HEK293 (cell line): ENCODE results near the gene ELOVL2.

Experiments
- CTCF ChIA-PET: fragments of 350-600 bp; formaldehyde crosslinking; extraction: SDS; loops from one replicate; lab custom pipeline; 2021; ENCODE audit warnings: antibody characterized with exemption; lab: Yijun Ruan, JAX
- POLR2A ChIA-PET: fragments of 300-600 bp; formaldehyde crosslinking; extraction: SDS; loops from one replicate; lab custom pipeline; 2020; ENCODE audit warnings: antibody characterized with exemption, inconsistent platforms; lab: Yijun Ruan, JAX
- H3K27ac ChIP-seq: fragments of 200-500 bp; sonication (Bioruptor generic); 2 replicates; pipeline ENCODE4 v1.5.1; 2014; ENCODE audit warnings: low read depth, low read length, control low read depth, inconsistent platforms; ENCODE audit errors: extremely low read depth
- H3K36me3 ChIP-seq, 2 experiments: fragments of 200-500 bp in 1 of 2; sonication (Bioruptor generic) in 1 of 2; 1 replicate in 1 of 2; 2 replicates in 1 of 2; pipeline ENCODE4 v1.5.1; 2014 to 2017; ENCODE audit warnings: inconsistent platforms in 2 of 2, low read length in 2 of 2; ENCODE audit not compliant: control insufficient read depth in 2 of 2, insufficient read depth in 1 of 2
- H3K4me1 ChIP-seq: fragments of 200-500 bp; sonication (Bioruptor generic); 2 replicates; pipeline ENCODE4 v1.5.1; 2014; ENCODE audit warnings: mild to moderate bottlenecking, low read length, inconsistent platforms; ENCODE audit not compliant: control insufficient read depth, insufficient read depth
- H3K4me3 ChIP-seq: 2 replicates; pipeline ENCODE4 v1.5.1; 2011; ENCODE audit warnings: low read depth, mild to moderate bottlenecking, control low read depth, low read length, moderate library complexity
- H3K9me3 ChIP-seq: fragments of 200-500 bp; sonication (Bioruptor generic); 2 replicates; pipeline ENCODE4 v1.5.1; 2014; ENCODE audit warnings: low read depth, low read length, inconsistent platforms; ENCODE audit not compliant: control insufficient read depth, insufficient read depth
- BCL11B ChIP-seq: fragments of 450-650 bp; formaldehyde crosslinking; IDR thresholded peaks from 2 replicates; pipeline ENCODE4 v1.5.1; 2016; ENCODE audit warnings: low read depth, missing biosample characterization, missing genetic modification characterization
- INSM2 ChIP-seq: fragments of 450-650 bp; formaldehyde crosslinking; IDR thresholded peaks from 2 replicates; pipeline ENCODE4 v1.5.1; 2016; ENCODE audit warnings: missing biosample characterization, missing genetic modification characterization
- KLF8 ChIP-seq: fragments of 450-650 bp; formaldehyde crosslinking; IDR thresholded peaks from 2 replicates; pipeline ENCODE4 v1.5.1; 2016; ENCODE audit warnings: missing biosample characterization, missing genetic modification characterization
- SCRT1 ChIP-seq: fragments of 450-650 bp; formaldehyde crosslinking; IDR thresholded peaks from 2 replicates; pipeline ENCODE4 v1.5.1; 2016; ENCODE audit warnings: missing biosample characterization, missing genetic modification characterization, borderline replicate concordance
- TCF7L2 ChIP-seq: IDR thresholded peaks from 2 replicates; pipeline ENCODE4 v1.6.1; 2011; ENCODE audit warnings: low read depth, mild to moderate bottlenecking, inconsistent platforms, low read length, moderate library complexity, borderline replicate concordance
- ZEB2 ChIP-seq: fragments of 450-650 bp; formaldehyde crosslinking; IDR thresholded peaks from 2 replicates; pipeline ENCODE4 v1.5.1; 2016; ENCODE audit warnings: missing biosample characterization, missing genetic modification characterization
- ZFHX2 ChIP-seq: fragments of 450-650 bp; formaldehyde crosslinking; conservative IDR thresholded peaks from 2 replicates; pipeline ENCODE4 v1.5.1; 2016; ENCODE audit warnings: missing biosample characterization, missing genetic modification characterization
- ZNF174 ChIP-seq: fragments of 450-650 bp; formaldehyde crosslinking; IDR thresholded peaks from 2 replicates; pipeline ENCODE4 v1.5.0; 2017; ENCODE audit warnings: missing biosample characterization, mild to moderate bottlenecking, missing genetic modification characterization
- ZNF302 ChIP-seq: fragments of 450-650 bp; formaldehyde crosslinking; IDR thresholded peaks from 2 replicates; pipeline ENCODE4 v1.5.1; 2016; ENCODE audit warnings: missing biosample characterization, missing genetic modification characterization, low read depth
- ZNF341 ChIP-seq: fragments of 450-650 bp; formaldehyde crosslinking; IDR thresholded peaks from 2 replicates; pipeline ENCODE4; 2016; ENCODE audit warnings: low read depth, missing biosample characterization, missing genetic modification characterization
- ZNF398 ChIP-seq: fragments of 450-650 bp; formaldehyde crosslinking; IDR thresholded peaks from 2 replicates; pipeline ENCODE4 v1.5.1; 2017; ENCODE audit warnings: missing biosample characterization, missing genetic modification characterization
- ZNF426 ChIP-seq: fragments of 450-650 bp; formaldehyde crosslinking; IDR thresholded peaks from 2 replicates; pipeline ENCODE4 v1.5.1; 2017; ENCODE audit warnings: missing biosample characterization, missing genetic modification characterization, mild to moderate bottlenecking, inconsistent platforms, moderate library complexity
- ZNF488 ChIP-seq: fragments of 450-650 bp; formaldehyde crosslinking; IDR thresholded peaks from 2 replicates; pipeline ENCODE4 v1.5.1; 2016; ENCODE audit warnings: missing biosample characterization, missing genetic modification characterization
- ZNF530 ChIP-seq: fragments of 450-650 bp; formaldehyde crosslinking; IDR thresholded peaks from 2 replicates; pipeline ENCODE4 v1.5.1; 2016; ENCODE audit warnings: low read depth, missing biosample characterization, missing genetic modification characterization
- ZNF549 ChIP-seq: fragments of 450-650 bp; IDR thresholded peaks from 2 replicates; pipeline ENCODE4 v1.5.1; 2018; ENCODE audit warnings: missing biosample characterization, missing genetic modification characterization, mild to moderate bottlenecking, inconsistent platforms, moderate library complexity
- ZNF610 ChIP-seq: fragments of 450-650 bp; formaldehyde crosslinking; IDR thresholded peaks from 2 replicates; pipeline ENCODE4 v1.5.1; 2016; ENCODE audit warnings: missing biosample characterization, missing genetic modification characterization, borderline replicate concordance
- ZNF670 ChIP-seq: fragments of 450-650 bp; formaldehyde crosslinking; IDR thresholded peaks from 2 replicates; pipeline ENCODE4 v1.5.1; 2016; ENCODE audit warnings: missing biosample characterization, missing genetic modification characterization, low read depth
- ZNF776 ChIP-seq: fragments of 450-650 bp; formaldehyde crosslinking; IDR thresholded peaks from 2 replicates; pipeline ENCODE4 v1.5.0; 2017; ENCODE audit warnings: missing biosample characterization, missing genetic modification characterization, borderline replicate concordance
- ZXDB ChIP-seq: fragments of 450-650 bp; formaldehyde crosslinking; IDR thresholded peaks from 2 replicates; pipeline ENCODE4 v1.5.1; 2016; ENCODE audit warnings: missing biosample characterization, missing genetic modification characterization
- TF ChIP-seq, protein P1 (sequence below): fragments of 450-650 bp; formaldehyde crosslinking; IDR thresholded peaks from 2 replicates; pipeline ENCODE4 v1.5.1; 2016; ENCODE audit warnings: missing biosample characterization, missing genetic modification characterization
- TF ChIP-seq, protein P2 (sequence below): fragments of 450-650 bp; formaldehyde crosslinking; IDR thresholded peaks from 2 replicates; pipeline ENCODE4 v1.5.1; 2016; ENCODE audit warnings: missing biosample characterization, missing genetic modification characterization

The ELOVL2 gene

DNA sequence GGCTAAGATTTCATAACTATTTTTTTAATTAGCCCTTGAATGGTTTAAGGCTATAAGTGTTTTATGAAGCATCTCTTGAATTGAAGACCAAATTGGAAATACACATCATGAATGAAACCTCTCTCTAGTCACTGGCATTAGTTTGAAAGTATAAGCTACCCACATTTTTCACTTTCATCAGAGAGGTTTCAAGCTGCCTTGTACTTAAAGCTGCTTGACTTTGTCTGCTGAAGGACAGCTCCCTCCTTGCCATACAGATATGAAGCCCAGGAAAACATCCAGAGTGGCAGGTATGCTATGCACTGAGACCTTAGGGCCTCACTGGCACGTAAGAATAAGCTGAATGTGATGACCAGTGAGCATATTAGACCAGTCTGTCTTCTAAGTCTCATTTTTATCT lies 62.7 kb downstream of the ELOVL2 start:
- CTCF ChIA-PET = interaction anchor here (0.8 to 1.8 kb wide), 4 partner anchors 27 to 515 kb away, joined by 3 to 5 read pairs (median 4); no protein-coding TSS in a partner anchor
- no peaks in the 10 kb centered on the region for H3K4me1 ChIP-seq
- no peak overlapping the region for H3K4me3 ChIP-seq
- H3K36me3 ChIP-seq = peaks cover 0 to 3% of the 10 kb centered on the region in 2 experiments; a peak in 1 of 3 replicates
- TF ChIP-seq BCL11B (tag by site-specific recombination) (no peak), INSM2 (no peak), TCF7L2 (no peak), ZNF610 (no peak), ZNF398 (tag by site-specific recombination) (no peak), ZEB2 (tag by site-specific recombination) (no peak)
- no peak overlapping the region for H3K27ac ChIP-seq
- no peaks in the 10 kb centered on the region for H3K9me3 ChIP-seq
- POLR2A ChIA-PET = no interaction called here

DNA sequence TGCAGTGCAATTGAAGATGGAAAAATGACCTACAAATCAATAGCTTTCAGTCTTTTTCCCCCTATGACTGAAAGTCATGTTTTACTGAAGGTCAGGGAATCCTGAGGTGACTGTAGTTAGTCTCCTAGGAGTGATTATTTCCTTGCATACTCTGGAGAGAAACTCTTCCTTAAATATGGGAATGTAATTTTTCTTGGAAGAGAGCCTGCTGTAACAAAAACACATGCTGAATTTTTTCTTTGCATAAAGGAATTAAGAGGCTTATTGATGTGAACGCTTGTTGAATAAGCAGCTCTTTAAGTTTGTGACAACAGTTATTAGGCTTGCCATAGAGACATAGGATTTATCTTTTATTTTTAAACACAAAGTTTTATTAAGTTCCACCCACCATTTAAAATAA lies 64.5 kb downstream of the ELOVL2 start:
- ChIA-PET POLR2A (no interaction called here), CTCF (interaction anchor here (1.2 to 1.6 kb wide), 2 partner anchors 25 to 89 kb away, joined by 4 to 11 read pairs; no protein-coding TSS in a partner anchor)
- H3K4me1 ChIP-seq = no peaks in the 10 kb centered on the region
- TF ChIP-seq, protein P1, sequence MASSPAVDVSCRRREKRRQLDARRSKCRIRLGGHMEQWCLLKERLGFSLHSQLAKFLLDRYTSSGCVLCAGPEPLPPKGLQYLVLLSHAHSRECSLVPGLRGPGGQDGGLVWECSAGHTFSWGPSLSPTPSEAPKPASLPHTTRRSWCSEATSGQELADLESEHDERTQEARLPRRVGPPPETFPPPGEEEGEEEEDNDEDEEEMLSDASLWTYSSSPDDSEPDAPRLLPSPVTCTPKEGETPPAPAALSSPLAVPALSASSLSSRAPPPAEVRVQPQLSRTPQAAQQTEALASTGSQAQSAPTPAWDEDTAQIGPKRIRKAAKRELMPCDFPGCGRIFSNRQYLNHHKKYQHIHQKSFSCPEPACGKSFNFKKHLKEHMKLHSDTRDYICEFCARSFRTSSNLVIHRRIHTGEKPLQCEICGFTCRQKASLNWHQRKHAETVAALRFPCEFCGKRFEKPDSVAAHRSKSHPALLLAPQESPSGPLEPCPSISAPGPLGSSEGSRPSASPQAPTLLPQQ (tag by site-specific recombination) = no peak
- TF ChIP-seq ZNF174 (tag by site-specific recombination) (no peak), ZNF302 (tag by site-specific recombination) (no peak), SCRT1 (no peak), ZNF776 (tag by site-specific recombination) (no peak), KLF8 (tag by site-specific recombination) (no peak), ZNF341 (tag by site-specific recombination) (no peak), ZNF426 (tag by site-specific recombination) (no peak), ZXDB (no peak), ZNF488 (tag by site-specific recombination) (no peak), ZFHX2 (tag by site-specific recombination) (no peak), ZNF530 (tag by site-specific recombination) (no peak), ZNF549 (tag by site-specific recombination) (no peak), ZNF670 (tag by site-specific recombination) (no peak)
- TF ChIP-seq, protein P2, sequence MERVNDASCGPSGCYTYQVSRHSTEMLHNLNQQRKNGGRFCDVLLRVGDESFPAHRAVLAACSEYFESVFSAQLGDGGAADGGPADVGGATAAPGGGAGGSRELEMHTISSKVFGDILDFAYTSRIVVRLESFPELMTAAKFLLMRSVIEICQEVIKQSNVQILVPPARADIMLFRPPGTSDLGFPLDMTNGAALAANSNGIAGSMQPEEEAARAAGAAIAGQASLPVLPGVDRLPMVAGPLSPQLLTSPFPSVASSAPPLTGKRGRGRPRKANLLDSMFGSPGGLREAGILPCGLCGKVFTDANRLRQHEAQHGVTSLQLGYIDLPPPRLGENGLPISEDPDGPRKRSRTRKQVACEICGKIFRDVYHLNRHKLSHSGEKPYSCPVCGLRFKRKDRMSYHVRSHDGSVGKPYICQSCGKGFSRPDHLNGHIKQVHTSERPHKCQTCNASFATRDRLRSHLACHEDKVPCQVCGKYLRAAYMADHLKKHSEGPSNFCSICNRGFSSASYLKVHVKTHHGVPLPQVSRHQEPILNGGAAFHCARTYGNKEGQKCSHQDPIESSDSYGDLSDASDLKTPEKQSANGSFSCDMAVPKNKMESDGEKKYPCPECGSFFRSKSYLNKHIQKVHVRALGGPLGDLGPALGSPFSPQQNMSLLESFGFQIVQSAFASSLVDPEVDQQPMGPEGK = no peak
- H3K36me3 ChIP-seq = peaks cover 0 to 3% of the 10 kb centered on the region in 2 experiments; a peak in 2 of 3 replicates
- H3K27ac ChIP-seq = no peak overlapping the region
- H3K4me3 ChIP-seq = no peak overlapping the region
- H3K9me3 ChIP-seq = no peaks in the 10 kb centered on the region
